MM.1S (cell line): ENCODE measurements around the gene NUP188.
"Not testable (repeated sequence)": the region's sequence is repeated elsewhere in the genome, so short reads cannot be mapped to it uniquely, and the experiment has no call there.

Experiments used
- DNase-seq: peaks from one replicate; pipeline ENCODE4 v3.0.0-alpha.2; 2015
- H2AFZ ChIP-seq: fragments of 300-600 bp; sonication (generic); 2 replicates; pipeline ENCODE4 v1.6.0; 2016; ENCODE audit warnings: antibody characterized with exemption, low read length
- H3F3A ChIP-seq: fragments of 300-600 bp; sonication (generic); 2 replicates; pipeline ENCODE4 v1.6.1; 2016; ENCODE audit warnings: mild to moderate bottlenecking, antibody characterized with exemption, low read length, moderate library complexity, mixed read lengths; ENCODE audit not compliant: insufficient read depth
- H3K27ac ChIP-seq: fragments of 300-600 bp; sonication (generic); 2 replicates; pipeline ENCODE4 v1.5.1; 2016; ENCODE audit warnings: mild to moderate bottlenecking, low read length
- H3K27me3 ChIP-seq: fragments of 300-600 bp; sonication (generic); replicated peaks from 2 replicates; pipeline ENCODE4 v1.6.0; 2016; ENCODE audit warnings: low read length; ENCODE audit not compliant: insufficient read depth
- H3K36me3 ChIP-seq: fragments of 300-600 bp; sonication (generic); replicated peaks from 2 replicates; pipeline ENCODE4 v1.6.1; 2016; ENCODE audit warnings: mild to moderate bottlenecking, low read length, mixed read lengths; ENCODE audit not compliant: insufficient read depth
- H3K4me1 ChIP-seq: fragments of 300-600 bp; sonication (generic); 2 replicates; pipeline ENCODE4 v1.6.1; 2016; ENCODE audit warnings: low read length, mixed read lengths
- H3K4me2 ChIP-seq: fragments of 300-600 bp; sonication (generic); 2 replicates; pipeline ENCODE4 v1.6.0; 2016; ENCODE audit warnings: low read depth, low read length
- H3K4me3 ChIP-seq: fragments of 300-600 bp; sonication (generic); 2 replicates; pipeline ENCODE4 v1.5.1; 2016; ENCODE audit warnings: low read length, mixed read lengths
- H3K79me2 ChIP-seq: fragments of 300-600 bp; sonication (generic); 2 replicates; pipeline ENCODE4 v1.6.1; 2016; ENCODE audit warnings: mixed run types, low read length, mixed read lengths
- H3K9ac ChIP-seq: fragments of 300-600 bp; sonication (generic); 2 replicates; pipeline ENCODE4 v1.6.1; 2016; ENCODE audit warnings: low read length, mixed read lengths
- H3K9me2 ChIP-seq: fragments of 300-600 bp; sonication (generic); replicated peaks from 2 replicates; pipeline ENCODE4 v1.6.1; 2016; ENCODE audit warnings: mild to moderate bottlenecking, low read length, mixed read lengths; ENCODE audit not compliant: insufficient read depth
- H3K9me3 ChIP-seq: fragments of 300-600 bp; sonication (generic); replicated peaks from 2 replicates; pipeline ENCODE4 v1.6.1; 2016; ENCODE audit warnings: mild to moderate bottlenecking, low read length, mixed read lengths; ENCODE audit not compliant: insufficient read depth
- H4K20me1 ChIP-seq: fragments of 300-600 bp; sonication (generic); 2 replicates; pipeline ENCODE4 v1.6.1; 2016; ENCODE audit warnings: mild to moderate bottlenecking, low read length, moderate library complexity, mixed read lengths; ENCODE audit not compliant: insufficient read depth
- EZH2 ChIP-seq: fragments of 300-600 bp; sonication (generic); optimal IDR thresholded peaks from 2 replicates; pipeline ENCODE3; 2017; ENCODE audit warnings: low read depth, mild to moderate bottlenecking, antibody characterized with exemption, low read length, mixed read lengths
- EZH2phosphoT487 ChIP-seq: fragments of 300-600 bp; sonication (generic); IDR thresholded peaks from 2 replicates; pipeline ENCODE4 v1.6.1; 2018; ENCODE audit warnings: antibody characterized with exemption, low read length
- TF ChIP-seq, protein P1 (sequence below): fragments of 300-600 bp; sonication (generic); IDR thresholded peaks from 2 replicates; pipeline ENCODE4 v1.5.1; 2016; ENCODE audit warnings: antibody characterized with exemption, low read length, mixed read lengths

NUP188 gene

DNA sequence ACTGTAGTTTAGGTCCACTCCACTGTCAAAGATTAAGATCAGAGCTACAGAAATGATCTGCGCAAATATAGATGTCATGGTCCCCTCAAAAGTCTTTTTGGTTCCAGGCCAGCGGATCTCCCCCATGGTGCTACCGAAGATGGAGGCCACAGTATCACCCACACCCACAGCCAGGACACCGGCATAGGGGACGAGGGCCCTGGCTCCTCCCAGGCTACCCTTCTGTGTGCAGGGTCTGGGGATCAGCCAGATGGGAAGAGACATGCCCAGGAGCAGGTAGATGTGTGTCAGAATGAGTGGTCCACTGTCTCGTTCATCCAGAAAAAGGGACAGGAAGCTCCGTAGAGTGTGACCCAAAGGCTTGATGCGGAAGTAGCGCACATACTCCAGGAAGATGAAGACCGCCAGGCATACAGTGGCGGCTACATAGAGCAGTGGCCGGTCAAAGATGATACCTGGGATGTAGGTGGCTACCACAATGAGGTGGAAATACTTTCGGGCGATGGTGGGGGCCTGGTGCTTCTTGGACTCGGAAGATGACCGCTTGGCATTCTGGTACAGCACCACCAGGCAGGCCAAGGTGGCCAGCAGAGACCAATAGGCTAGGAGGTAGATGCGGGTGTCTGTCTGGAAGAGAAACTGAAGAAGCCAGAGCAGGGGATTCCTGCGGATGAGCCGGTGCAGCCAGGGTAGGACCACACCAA is 1.5 kb upstream of the NUP188 start:
- TF ChIP-seq, protein P1, sequence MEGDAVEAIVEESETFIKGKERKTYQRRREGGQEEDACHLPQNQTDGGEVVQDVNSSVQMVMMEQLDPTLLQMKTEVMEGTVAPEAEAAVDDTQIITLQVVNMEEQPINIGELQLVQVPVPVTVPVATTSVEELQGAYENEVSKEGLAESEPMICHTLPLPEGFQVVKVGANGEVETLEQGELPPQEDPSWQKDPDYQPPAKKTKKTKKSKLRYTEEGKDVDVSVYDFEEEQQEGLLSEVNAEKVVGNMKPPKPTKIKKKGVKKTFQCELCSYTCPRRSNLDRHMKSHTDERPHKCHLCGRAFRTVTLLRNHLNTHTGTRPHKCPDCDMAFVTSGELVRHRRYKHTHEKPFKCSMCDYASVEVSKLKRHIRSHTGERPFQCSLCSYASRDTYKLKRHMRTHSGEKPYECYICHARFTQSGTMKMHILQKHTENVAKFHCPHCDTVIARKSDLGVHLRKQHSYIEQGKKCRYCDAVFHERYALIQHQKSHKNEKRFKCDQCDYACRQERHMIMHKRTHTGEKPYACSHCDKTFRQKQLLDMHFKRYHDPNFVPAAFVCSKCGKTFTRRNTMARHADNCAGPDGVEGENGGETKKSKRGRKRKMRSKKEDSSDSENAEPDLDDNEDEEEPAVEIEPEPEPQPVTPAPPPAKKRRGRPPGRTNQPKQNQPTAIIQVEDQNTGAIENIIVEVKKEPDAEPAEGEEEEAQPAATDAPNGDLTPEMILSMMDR: no peak
- TF ChIP-seq EZH2phosphoT487 (no peak), EZH2 (no peak)
- no peaks in the 10 kb centered on the region for H3K27me3 ChIP-seq
- no peaks in the 10 kb centered on the region for H3F3A ChIP-seq
- no peak overlapping the region for H2AFZ ChIP-seq
- H3K4me2 ChIP-seq: peak overlapping the region; percentile 99; the same call in 1 of the 2 replicates
- H3K9me2 ChIP-seq: no peaks in the 10 kb centered on the region
- no peak overlapping the region for H3K9ac ChIP-seq
- peaks cover 48% of the 10 kb centered on the region for H3K79me2 ChIP-seq
- peak overlapping the region; percentile 87; the same call in 1 of the 2 replicates for H3K4me3 ChIP-seq
- DNase-seq: no peak
- H3K4me1 ChIP-seq: peaks cover 10% of the 10 kb centered on the region
- H4K20me1 ChIP-seq: no peaks in the 10 kb centered on the region
- no peaks in the 10 kb centered on the region for H3K36me3 ChIP-seq
- no peak overlapping the region for H3K27ac ChIP-seq
- no peaks in the 10 kb centered on the region for H3K9me3 ChIP-seq

DNA sequence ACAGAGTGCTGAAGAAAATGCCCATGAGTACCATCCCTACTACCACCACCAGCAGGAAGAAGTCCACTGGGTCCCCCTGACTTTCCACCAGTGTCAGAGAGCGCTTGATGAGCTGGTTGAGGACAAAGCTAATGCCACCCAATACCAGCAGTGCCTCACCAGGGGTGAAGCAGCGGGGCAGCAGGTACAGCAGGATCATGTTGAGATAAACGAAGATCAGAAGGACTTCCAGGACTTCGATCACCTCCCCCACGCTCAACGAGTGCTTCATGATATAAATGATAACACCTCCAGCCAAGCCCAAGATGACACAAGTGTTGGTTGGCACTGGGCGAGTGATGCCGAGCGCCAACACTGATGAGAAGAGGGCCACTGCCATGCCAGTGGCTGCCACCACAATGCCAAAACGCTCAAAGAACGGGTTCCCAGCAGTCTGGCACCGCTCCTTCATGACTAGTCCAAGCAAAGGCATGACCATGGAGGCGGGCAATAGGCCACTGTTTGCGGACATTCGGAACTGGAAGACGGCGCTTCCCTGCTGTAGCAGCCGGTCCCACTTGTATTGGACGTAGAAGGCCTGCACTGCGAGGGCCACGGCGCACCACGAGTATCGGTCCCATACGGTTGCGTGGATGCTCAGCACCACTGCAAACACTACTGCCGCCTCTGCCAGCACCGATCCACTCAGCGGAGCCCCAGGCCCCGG is 775 bp upstream of the NUP188 start:
- H3K36me3 ChIP-seq: no peaks in the 10 kb centered on the region
- peaks cover 10% of the 10 kb centered on the region for H3K4me1 ChIP-seq
- peak overlapping the region; percentile 87 for H3K4me3 ChIP-seq
- no peaks in the 10 kb centered on the region for H3K9me3 ChIP-seq
- H4K20me1 ChIP-seq: no peaks in the 10 kb centered on the region
- H3K4me2 ChIP-seq: peak overlapping the region; percentile 99
- H3K79me2 ChIP-seq: peaks cover 48% of the 10 kb centered on the region
- H3K27me3 ChIP-seq: no peaks in the 10 kb centered on the region
- H3K9ac ChIP-seq: peak overlapping the region; percentile 89
- peak overlapping the region; percentile 86 for H2AFZ ChIP-seq
- no peaks in the 10 kb centered on the region for H3K9me2 ChIP-seq
- peak; percentile 19 for DNase-seq
- no peaks in the 10 kb centered on the region for H3F3A ChIP-seq
- no peak overlapping the region; the same call in 1 of the 2 replicates for H3K27ac ChIP-seq
- TF ChIP-seq, protein P1: no peak
- no peak for TF ChIP-seq EZH2
- TF ChIP-seq EZH2phosphoT487: no peak

DNA sequence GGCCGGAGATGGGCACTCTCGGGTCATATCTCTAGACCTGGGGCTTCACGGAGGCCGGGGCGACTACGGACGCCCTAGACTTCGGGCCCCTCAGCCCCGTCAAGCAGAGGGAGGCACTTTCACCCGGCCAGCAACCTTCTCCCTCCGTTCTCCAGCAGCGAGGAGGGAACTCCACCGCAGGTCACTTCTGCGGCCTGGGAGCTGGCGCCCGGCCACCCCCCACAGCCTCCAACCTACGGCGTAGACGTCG is 297 bp upstream of the NUP188 start:
- peak overlapping the region; percentile 87 for H3K4me3 ChIP-seq
- no peaks in the 10 kb centered on the region for H4K20me1 ChIP-seq
- H3F3A ChIP-seq: no peaks in the 10 kb centered on the region
- H3K27me3 ChIP-seq: no peaks in the 10 kb centered on the region
- peak overlapping the region; percentile 99 for H3K4me2 ChIP-seq
- H3K79me2 ChIP-seq: peaks cover 48% of the 10 kb centered on the region
- H3K9me3 ChIP-seq: no peaks in the 10 kb centered on the region
- no peak overlapping the region; the same call in 1 of the 2 replicates for H3K27ac ChIP-seq
- DNase-seq: no peak
- peak overlapping the region; percentile 89 for H3K9ac ChIP-seq
- no peaks in the 10 kb centered on the region for H3K9me2 ChIP-seq
- H3K4me1 ChIP-seq: peaks cover 10% of the 10 kb centered on the region
- H3K36me3 ChIP-seq: no peaks in the 10 kb centered on the region
- H2AFZ ChIP-seq: peak overlapping the region; percentile 86
- TF ChIP-seq, protein P1: no peak
- TF ChIP-seq EZH2phosphoT487 (no peak), EZH2 (no peak)

DNA sequence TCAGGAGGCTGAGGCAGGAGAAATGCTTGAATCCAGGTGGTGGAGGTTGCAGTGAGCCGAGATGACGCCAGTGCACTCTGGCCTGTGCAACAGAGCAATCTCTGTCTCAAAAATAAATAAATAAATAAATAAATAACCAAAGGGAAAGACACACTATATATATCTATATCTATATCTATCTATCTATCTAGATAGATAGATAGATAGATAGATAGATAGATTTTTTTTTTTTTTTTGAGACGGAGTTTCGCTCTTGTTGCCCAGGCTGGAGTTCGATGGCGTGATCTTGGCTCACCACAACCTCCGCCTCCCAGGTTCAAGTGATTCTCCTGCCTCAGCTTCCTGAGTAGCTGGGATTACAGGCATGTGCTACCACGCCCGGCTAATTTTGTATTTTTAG is 13.9 kb downstream of the NUP188 start:
- H3F3A ChIP-seq, DNase-seq, H3K4me2 ChIP-seq, H4K20me1 ChIP-seq, H3K27me3 ChIP-seq, H3K9me3 ChIP-seq, H2AFZ ChIP-seq, H3K79me2 ChIP-seq, H3K4me3 ChIP-seq, H3K9ac ChIP-seq, H3K4me1 ChIP-seq, H3K27ac ChIP-seq, H3K9me2 ChIP-seq: not testable (repeated sequence)
- peaks cover 10% of the 10 kb centered on the region; the same call in 1 of the 2 replicates for H3K36me3 ChIP-seq
